GM19324 (cell line): ENCODE measurements around the gene NWD2.
"Not testable (repeated sequence)": the region's sequence is repeated elsewhere in the genome, so short reads cannot be mapped to it uniquely, and the experiment has no call there.

ENCODE experiments used
- ATAC-seq: cut with Tn5 transposase; IDR thresholded peaks from one replicate; pipeline ENCODE4 v1.9.1; 2021; ENCODE audit warnings: mild to moderate bottlenecking, moderate library complexity; ENCODE audit not compliant: unreplicated experiment, low FRiP score

NWD2 gene

DNA sequence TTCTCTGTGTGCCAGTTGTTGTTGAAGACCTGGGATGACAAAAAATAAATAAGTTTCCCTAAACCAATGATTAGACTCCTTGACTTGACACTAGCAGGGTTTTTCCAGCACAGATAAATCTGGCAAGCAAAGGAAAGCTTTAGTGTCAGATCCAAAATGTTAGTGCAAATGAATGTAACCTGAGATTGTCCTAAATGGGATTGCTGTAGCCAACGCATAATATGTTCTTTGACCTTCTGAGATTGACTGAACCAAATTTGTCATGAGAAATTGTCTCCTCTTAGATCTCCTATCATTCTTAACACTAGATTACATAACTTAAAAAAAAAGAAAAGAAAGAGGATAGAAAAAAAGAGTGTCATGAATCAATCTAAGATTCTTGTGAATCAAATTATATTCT is 245.2 kb downstream of the NWD2 start:
- no peak for ATAC-seq

DNA sequence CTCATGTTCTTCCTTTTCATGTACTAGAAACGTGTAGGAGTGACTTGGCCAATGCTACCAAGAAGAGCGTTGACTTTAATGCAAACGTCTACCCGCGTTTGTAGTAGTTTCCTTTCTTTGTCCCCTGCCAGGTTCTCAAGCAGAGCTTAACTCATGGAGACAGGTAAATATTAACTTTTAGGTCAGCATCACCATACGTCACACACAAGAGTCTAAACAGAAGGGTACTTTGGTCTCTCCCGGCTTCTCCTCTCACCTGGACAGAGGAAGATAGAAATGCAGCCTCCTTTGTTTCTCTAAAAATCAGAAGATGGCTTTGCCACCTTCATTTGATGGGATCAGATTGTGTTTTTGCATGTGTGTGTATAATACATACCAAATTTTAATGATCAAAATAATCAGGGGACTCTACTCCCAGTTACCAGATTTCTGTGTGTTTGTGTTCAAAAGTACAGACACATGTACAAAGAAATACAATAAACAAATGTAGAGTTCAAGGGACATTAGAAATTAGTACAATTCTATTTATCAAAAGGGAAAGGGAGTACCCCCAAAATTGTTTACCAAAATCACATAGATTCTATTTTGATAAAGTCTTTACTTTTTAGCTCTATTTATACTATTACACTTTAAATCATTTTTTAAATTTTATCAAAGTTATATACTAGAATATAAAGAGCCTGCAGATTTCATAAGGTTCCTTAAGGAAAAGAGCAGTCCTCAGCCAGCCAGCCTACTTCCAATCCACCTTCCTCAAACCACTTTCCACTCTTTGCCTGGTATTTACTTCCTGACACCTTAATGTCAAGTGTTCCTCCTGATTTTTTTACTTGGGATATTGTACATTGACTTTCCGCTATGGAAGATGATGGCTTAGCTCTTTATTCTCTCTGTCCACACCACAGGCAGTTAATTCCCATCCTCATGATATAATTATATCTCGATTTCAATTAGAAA is 246.1 kb downstream of the NWD2 start:
- no peak for ATAC-seq

DNA sequence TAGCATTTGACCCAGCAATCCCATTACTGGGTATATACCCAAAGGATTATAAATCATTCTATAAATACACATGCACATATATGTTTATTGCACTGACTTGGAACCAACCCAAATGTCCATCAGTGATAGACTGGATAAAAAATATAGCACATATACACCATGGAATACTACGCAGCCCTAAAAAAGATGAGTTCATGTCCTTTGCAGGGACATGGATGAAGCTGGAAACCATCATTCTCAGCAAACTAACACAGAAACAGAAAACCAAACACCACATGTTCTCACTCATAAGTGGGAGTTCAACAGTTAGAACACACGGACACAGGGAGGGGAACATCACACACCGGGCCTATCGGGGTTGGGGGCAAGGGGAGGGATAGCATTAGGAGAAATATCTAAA is 250.8 kb downstream of the NWD2 start:
- not testable (repeated sequence) for ATAC-seq
